ENCODE measurements around the gene GALNT1. TPM values are rescaled to one million over a fixed set of nuclear protein-coding genes. Genes with fewer than 3 reads are reported as not detected.

Gene GALNT1
- total and polyA plus RNA-seq, 12 donors: 8.1 to 61.2 (median 42.1) TPM

DNA sequence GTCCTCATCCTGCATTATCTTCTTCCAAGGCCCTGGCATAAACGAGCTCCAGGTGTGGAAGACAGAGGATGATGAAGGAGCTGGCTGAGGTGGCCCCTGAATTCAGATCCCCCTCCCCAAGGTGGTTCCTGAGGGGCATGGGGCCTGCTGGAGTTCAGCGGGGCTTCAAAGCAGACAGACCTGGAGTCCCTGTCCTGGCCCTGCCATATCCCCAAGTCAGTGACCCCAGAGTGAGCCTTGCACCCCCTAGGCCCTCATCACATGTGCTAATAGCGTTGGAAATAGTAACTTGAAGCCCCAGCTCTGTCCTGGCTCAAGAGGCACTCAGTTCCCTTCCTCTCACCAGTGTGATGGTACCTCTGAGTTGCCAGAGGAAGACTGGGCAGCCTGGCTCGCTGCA, 172.9 kb downstream of the GALNT1 start:
- Histone ChIP-seq H3K27ac (no peak overlapping the region), H3K9me3 (peaks cover 0 to 10% (median 0%) of the 10 kb centered on the region in 11 donors), H3K36me3 (no peaks in the 10 kb centered on the region), H3K27me3 (no peaks in the 10 kb centered on the region), H3K4me1 (no peaks in the 10 kb centered on the region), H3K4me3 (no peak overlapping the region)
- DNase-seq: no peak
- no peak for TF ChIP-seq CTCF (IDR thresholded peaks at IDR 0.05)
- intact Hi-C loops (cut with DNase I): loop anchor here in 5 of 10 donors (10.0 kb wide), 3 partner anchors 340 to 530 kb away; no protein-coding TSS in a partner anchor
- WGBS, 2 donors: 71 to 77% methylated on average over 4 of the region's 4 CpGs
- no peak for ATAC-seq

GRCh38 chr18:35755369-35755768, 173.8 kb downstream of the GALNT1 start:
- Histone ChIP-seq H3K4me3 (no peak overlapping the region), H3K36me3 (no peaks in the 10 kb centered on the region), H3K9me3 (peaks cover 0 to 10% (median 0%) of the 10 kb centered on the region in 11 donors), H3K4me1 (no peaks in the 10 kb centered on the region), H3K27me3 (no peaks in the 10 kb centered on the region), H3K27ac (no peak overlapping the region)
- WGBS, 2 donors: 80 to 85% methylated on average over 7 of the region's 7 CpGs
- ATAC-seq (no peak), DNase-seq (no peak)
- intact Hi-C loops (cut with DNase I): loop anchor here in 7 of 10 donors (5.0 to 10.0 kb wide), 5 partner anchors 197 to 529 kb away; no protein-coding TSS in a partner anchor
- TF ChIP-seq CTCF (IDR thresholded peaks at IDR 0.05): no peak

GRCh38 chr18:35756506-35757117, 175.1 kb downstream of the GALNT1 start:
- no peak overlapping the region for H3K27ac ChIP-seq
- peaks cover 0 to 10% (median 0%) of the 10 kb centered on the region in 11 donors for H3K9me3 ChIP-seq
- H3K27me3 ChIP-seq: no peaks in the 10 kb centered on the region
- no peak overlapping the region for H3K4me3 ChIP-seq
- 20 to 23% methylated on average over 5 of the region's 5 CpGs for WGBS, 2 donors
- peak; percentile 74 to 86 (median 81) for TF ChIP-seq CTCF (IDR thresholded peaks at IDR 0.05)
- ATAC-seq (peak; percentile 73 to 88 (median 79)), DNase-seq (peak in 1 of 2 donors; percentile 71)
- H3K36me3 ChIP-seq: no peaks in the 10 kb centered on the region
- intact Hi-C loops (cut with DNase I): loop anchor here in 9 of 10 donors (1.0 to 10.0 kb wide), 9 partner anchors 193 to 528 kb away; no protein-coding TSS in a partner anchor
- H3K4me1 ChIP-seq: no peaks in the 10 kb centered on the region

Small RNA genes lying within 50 kb of the gene (microRNA-seq; reads per million reads assigned to microRNA genes)
- gene MIR3975: 0 reads per million in 2 donors

Other genes starting within 250 kb of the GALNT1 start
- gene ZNF24, start 237.3 kb upstream of the GALNT1 start, total RNA-seq: 10 to 100 TPM; 41.1 to 55.1 (median 47.8) TPM
- 10 to 100 TPM; 10.3 to 17.8 TPM for gene ZNF24, start 237.3 kb upstream of the GALNT1 start, polyA plus RNA-seq
- gene ZNF396, start 204.4 kb upstream of the GALNT1 start, total RNA-seq: 1 to 10 TPM in 3 of 10 donors, under 1 TPM in 7; 0.42 to 1.4 (median 0.64) TPM
- under 1 TPM; 0.52 to 0.73 TPM for gene ZNF396, start 204.4 kb upstream of the GALNT1 start, polyA plus RNA-seq
- gene INO80C, start 83.8 kb upstream of the GALNT1 start, total RNA-seq: 10 to 100 TPM; 19.5 to 28.4 (median 25.5) TPM
- gene INO80C, start 83.8 kb upstream of the GALNT1 start, polyA plus RNA-seq: 10 to 100 TPM; 17.3 to 24.5 TPM